GM12872 (cell line): ENCODE results near the gene MORF4L2.

Experiments
- TF ChIP-seq, protein P1 (sequence below): IDR thresholded peaks from 3 replicates; pipeline ENCODE4 v1.5.1; 2011; ENCODE audit warnings: low read depth, mild to moderate bottlenecking, low read length, moderate library complexity; ENCODE audit not compliant: insufficient read depth

Gene MORF4L2

DNA sequence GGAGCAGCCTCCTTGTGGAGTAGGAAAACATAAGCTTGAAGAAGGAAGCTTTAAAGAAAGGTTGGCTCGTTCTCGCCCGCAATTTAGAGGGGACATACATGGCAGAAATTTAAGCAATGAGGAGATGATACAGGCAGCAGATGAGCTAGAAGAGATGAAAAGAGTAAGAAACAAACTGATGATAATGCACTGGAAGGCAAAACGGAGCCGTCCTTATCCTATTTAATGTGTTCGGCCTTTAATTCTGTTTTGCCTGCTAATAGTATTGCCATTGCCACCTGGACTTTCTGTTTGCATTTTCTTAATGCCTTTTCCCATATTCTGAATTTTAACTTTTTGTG lies 56.4 kb downstream of the MORF4L2 start:
- TF ChIP-seq, protein P1, sequence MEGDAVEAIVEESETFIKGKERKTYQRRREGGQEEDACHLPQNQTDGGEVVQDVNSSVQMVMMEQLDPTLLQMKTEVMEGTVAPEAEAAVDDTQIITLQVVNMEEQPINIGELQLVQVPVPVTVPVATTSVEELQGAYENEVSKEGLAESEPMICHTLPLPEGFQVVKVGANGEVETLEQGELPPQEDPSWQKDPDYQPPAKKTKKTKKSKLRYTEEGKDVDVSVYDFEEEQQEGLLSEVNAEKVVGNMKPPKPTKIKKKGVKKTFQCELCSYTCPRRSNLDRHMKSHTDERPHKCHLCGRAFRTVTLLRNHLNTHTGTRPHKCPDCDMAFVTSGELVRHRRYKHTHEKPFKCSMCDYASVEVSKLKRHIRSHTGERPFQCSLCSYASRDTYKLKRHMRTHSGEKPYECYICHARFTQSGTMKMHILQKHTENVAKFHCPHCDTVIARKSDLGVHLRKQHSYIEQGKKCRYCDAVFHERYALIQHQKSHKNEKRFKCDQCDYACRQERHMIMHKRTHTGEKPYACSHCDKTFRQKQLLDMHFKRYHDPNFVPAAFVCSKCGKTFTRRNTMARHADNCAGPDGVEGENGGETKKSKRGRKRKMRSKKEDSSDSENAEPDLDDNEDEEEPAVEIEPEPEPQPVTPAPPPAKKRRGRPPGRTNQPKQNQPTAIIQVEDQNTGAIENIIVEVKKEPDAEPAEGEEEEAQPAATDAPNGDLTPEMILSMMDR, result no peak

DNA sequence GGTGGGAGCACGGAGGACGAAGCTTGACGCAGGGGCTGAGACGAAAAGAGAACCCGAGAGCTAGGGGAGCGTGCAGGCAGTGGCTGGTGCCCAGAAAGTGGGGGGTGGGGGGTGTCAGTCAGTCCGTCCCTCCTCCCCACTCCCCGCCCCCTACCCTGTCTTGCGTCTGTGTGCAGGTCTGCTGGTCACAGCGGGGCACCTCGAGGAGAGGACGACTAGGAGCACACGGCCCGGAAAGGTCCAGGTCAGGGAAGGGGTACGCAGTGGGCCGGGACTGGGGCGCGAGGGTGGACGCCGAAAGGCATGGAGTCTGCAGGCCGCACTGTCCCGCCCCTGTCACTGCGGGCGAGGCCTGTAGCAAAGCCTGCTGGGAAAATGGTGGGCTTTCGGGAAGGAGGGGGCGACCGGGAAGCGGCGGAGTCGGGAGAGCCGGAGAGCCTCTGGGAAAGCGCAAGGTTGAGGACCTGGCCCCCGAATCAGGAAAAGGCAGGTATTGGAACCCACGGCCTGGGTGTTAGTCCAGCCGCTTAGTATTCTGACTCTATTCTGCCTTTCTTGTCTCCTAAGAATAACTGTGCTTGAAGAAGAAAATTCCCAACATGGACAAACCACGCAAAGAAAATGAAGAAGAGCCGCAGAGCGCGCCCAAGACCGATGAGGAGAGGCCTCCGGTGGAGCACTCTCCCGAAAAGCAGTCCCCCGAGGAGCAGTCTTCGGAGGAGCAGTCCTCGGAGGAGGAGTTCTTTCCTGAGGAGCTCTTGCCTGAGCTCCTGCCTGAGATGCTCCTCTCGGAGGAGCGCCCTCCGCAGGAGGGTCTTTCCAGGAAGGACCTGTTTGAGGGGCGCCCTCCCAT lies 57.0 kb downstream of the MORF4L2 start:
- TF ChIP-seq, protein P1, result peak; percentile 20; the same call in 1 of the 3 replicates

DNA sequence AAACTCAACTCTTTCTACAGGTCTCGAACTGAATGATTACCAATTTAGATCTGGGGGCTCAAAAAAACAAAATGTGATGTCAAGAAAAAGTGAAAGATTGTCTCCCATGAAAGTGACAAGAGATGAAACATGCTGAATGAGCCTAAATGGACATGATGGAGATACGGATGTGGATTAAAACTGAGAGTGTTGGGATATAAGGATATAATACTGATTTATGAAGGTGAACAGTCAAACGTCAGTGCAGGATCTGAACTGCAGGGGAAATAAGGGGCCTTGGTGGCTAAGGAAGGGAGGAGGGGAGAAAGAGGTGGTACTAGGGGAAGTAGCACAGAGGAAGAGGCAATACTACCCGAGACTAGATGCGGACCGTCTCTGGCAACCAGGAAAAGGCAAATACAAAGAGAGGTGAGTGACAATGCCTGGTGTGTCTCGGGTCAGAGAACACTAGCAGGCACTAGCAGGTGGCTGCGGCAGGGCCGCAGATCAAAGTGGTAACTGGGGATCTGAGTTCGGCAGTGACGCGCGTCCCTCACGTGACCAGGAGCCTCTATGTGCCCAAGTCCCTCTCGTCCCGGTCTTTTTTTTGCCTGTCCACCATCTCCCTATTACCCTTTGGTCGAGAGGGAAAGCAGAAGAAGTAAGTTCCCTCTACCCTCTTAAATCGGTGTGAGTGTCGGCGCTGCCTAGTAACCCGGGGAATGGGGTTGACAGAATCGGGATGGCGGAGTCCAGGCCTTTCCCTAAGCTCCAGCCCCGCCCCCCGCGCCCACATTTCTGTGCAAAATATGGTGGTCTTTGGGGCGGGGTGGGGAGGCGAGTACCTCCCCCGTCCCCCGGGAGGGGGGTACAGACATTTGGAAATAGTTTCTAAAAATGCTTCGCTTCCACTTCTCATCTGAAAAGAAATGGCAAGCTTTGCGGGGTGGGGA lies 57.8 kb downstream of the MORF4L2 start, which contains the start of gene TCEAL1:
TCEAL1 (plus strand) TSS at position 590 of the 932 bp plus-strand sequence. CDS start 942 bp downstream, outside the sequence.
- TF ChIP-seq, protein P1, result no peak

DNA sequence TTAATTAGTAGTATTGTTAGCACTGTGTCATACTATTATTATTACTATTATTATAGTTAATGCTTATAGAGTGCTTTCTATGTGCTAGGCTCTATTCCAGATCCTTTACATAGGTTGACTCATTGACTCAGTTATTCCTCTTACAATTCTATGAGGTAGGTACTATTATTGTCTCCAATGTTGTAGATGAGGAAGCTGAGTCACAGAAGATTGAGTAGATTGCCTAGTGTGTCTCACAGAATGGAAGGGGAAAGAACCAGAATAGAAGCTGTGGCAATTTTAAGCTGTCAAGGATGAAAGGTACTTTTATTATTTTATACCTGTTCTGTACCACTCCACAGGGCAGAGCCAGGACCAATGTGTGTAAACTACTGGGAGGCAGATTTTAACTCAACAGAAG lies 59.6 kb downstream of the MORF4L2 start:
- TF ChIP-seq, protein P1, result no peak
